HCT116 (cell line): ENCODE data around the gene CD96. TPM values are rescaled to one million over a fixed set of nuclear protein-coding genes. Genes with fewer than 3 reads are reported as not detected.

Experiments used
- ATAC-seq: fragments of 200-7000 bp; cut with Tn5 transposase; 2 replicates; pipeline ENCODE4 v1.9.1; 2020; ENCODE audit warnings: mild to moderate bottlenecking, moderate library complexity
- BruUV-seq: library from RNA; stranded (reverse); fragments of 400-500 nt; replicated peaks from 2 replicates; lab custom pipeline; 2021; lab: Mats Ljungman, UMichigan
- CTCF ChIA-PET: fragments of 300-600 bp; sonication (Branson Sonifier 250); formaldehyde crosslinking; loops from one replicate; lab custom pipeline; 2021; ENCODE audit warnings: antibody characterized with exemption; lab: Charles Lee
- POLR2A ChIA-PET: fragments of 300-600, 350-600 bp; sonication (Branson Sonifier 250); formaldehyde crosslinking; loops from one replicate; lab custom pipeline; 2021; ENCODE audit warnings: antibody characterized with exemption; lab: Charles Lee
- RAD21 ChIA-PET, 2 experiments: fragments of 300-600 bp; sonication (Branson Sonifier 250); formaldehyde crosslinking; loops; one replicate each; lab custom pipeline; 2023; ENCODE audit warnings: low total read pairs in 2 of 2; ENCODE audit not compliant: uncharacterized antibody in 2 of 2, unreplicated experiment in 2 of 2, low non-redundant PET in 1 of 2; lab: Charles Lee
- DNase-seq: peaks from one replicate; pipeline ENCODE4 v3.0.0-alpha.2; 2010; ENCODE audit warnings: low read depth, low spot score
- H2AFZ ChIP-seq: fragments of 200-600 bp; shearing (Covaris generic), sonication (generic); 2 replicates; pipeline ENCODE4 v1.6.1; 2017; ENCODE audit warnings: low read depth, mixed run types, mixed read lengths, antibody characterized with exemption, low read length; ENCODE audit not compliant: poor library complexity, severe bottlenecking
- H3K27ac ChIP-seq: 2 replicates; pipeline ENCODE4 v1.5.1; 2012; ENCODE audit warnings: low read depth, low read length
- H3K27me3 ChIP-seq: fragments of 200-600 bp; sonication (generic); 2 replicates; pipeline ENCODE4 v1.6.1; 2016; ENCODE audit warnings: mixed run types, low read length, mixed read lengths; ENCODE audit not compliant: insufficient read depth
- H3K36me3 ChIP-seq, 2 experiments: fragments of 200-500 bp in 1 of 2; fragments of 200-600 bp in 1 of 2; sonication (Bioruptor generic) in 1 of 2; sonication (generic) in 1 of 2; 2 replicates each; pipeline versions ENCODE4 v1.5.1 to v1.6.1; 2014 to 2016; ENCODE audit warnings: low read length in 2 of 2, inconsistent platforms in 1 of 2, mixed read lengths in 1 of 2, mixed run types in 1 of 2; ENCODE audit not compliant: insufficient read depth in 2 of 2, control insufficient read depth in 1 of 2
- H3K4me1 ChIP-seq, 2 experiments: fragments of 200-600 bp in 1 of 2; sonication (generic) in 1 of 2; 2 replicates each; pipeline versions ENCODE4 v1.5.1 to v1.6.1; 2012 to 2017; ENCODE audit warnings: low read length in 2 of 2, inconsistent platforms in 1 of 2, mild to moderate bottlenecking in 1 of 2, mixed read lengths in 1 of 2, mixed run types in 1 of 2, moderate library complexity in 1 of 2; ENCODE audit not compliant: insufficient read depth in 2 of 2, control insufficient read depth in 1 of 2
- H3K4me2 ChIP-seq: fragments of 200-600 bp; sonication (generic); 2 replicates; pipeline ENCODE4 v1.6.1; 2017; ENCODE audit warnings: mixed run types, low read length, mixed read lengths
- H3K4me3 ChIP-seq, 2 experiments: fragments of 200-600 bp in 1 of 2; sonication (generic) in 1 of 2; replicated peaks in 1 of 2; 2 replicates each; pipeline ENCODE4 v1.5.1; 2011 to 2016; ENCODE audit warnings: low read length in 2 of 2, control low read depth in 1 of 2, low read depth in 1 of 2, mild to moderate bottlenecking in 1 of 2, mixed read lengths in 1 of 2, mixed run types in 1 of 2
- H3K79me2 ChIP-seq: fragments of 200-600 bp; sonication (generic); 2 replicates; pipeline ENCODE4 v1.6.1; 2017; ENCODE audit warnings: mild to moderate bottlenecking, mixed run types, low read length, moderate library complexity, mixed read lengths; ENCODE audit not compliant: insufficient read depth
- H3K9ac ChIP-seq: fragments of 200-600 bp; sonication (generic); 2 replicates; pipeline ENCODE4 v1.6.1; 2016; ENCODE audit warnings: low read length, mixed read lengths
- H3K9me2 ChIP-seq: fragments of 200-600 bp; sonication (generic), shearing (Covaris generic); 2 replicates; pipeline ENCODE4 v1.6.1; 2017; ENCODE audit warnings: mixed run types, mild to moderate bottlenecking, moderate library complexity; ENCODE audit not compliant: insufficient read depth
- H3K9me3 ChIP-seq, 2 experiments: fragments of 200-500 bp in 1 of 2; fragments of 200-600 bp in 1 of 2; sonication (Bioruptor generic) in 1 of 2; sonication (generic) in 1 of 2; 2 replicates each; pipeline ENCODE4 v1.6.1; 2014 to 2017; ENCODE audit warnings: low read length in 2 of 2, mixed read lengths in 2 of 2, inconsistent platforms in 1 of 2, low read depth in 1 of 2, mild to moderate bottlenecking in 1 of 2, mixed run types in 1 of 2, moderate library complexity in 1 of 2; ENCODE audit not compliant: control insufficient read depth in 1 of 2, insufficient read depth in 1 of 2
- H4K20me1 ChIP-seq: fragments of 200-600 bp; sonication (generic), shearing (Covaris generic); 2 replicates; pipeline ENCODE4 v1.6.1; 2017; ENCODE audit warnings: mixed run types, mild to moderate bottlenecking, moderate library complexity; ENCODE audit not compliant: insufficient read depth
- ATF3 ChIP-seq: IDR thresholded peaks from 2 replicates; pipeline ENCODE4 v1.6.1; 2012
- CBX3 ChIP-seq: IDR thresholded peaks from 2 replicates; pipeline ENCODE4 v1.6.1; 2012; ENCODE audit warnings: low read depth
- CEBPB ChIP-seq: IDR thresholded peaks from 2 replicates; pipeline ENCODE4 v1.6.1; 2012; ENCODE audit warnings: low read depth
- CTCF ChIP-seq, 3 experiments: fragments of 200-600 bp in 1 of 3; sonication (generic) in 1 of 3; IDR thresholded peaks in 2 of 3; conservative IDR thresholded peaks in 1 of 3; 2 replicates each; pipeline ENCODE4 v1.5.1; 2012 to 2017; ENCODE audit warnings: low read depth in 2 of 3, low read length in 2 of 3, antibody characterized with exemption in 1 of 3, borderline replicate concordance in 1 of 3, control low read depth in 1 of 3, mild to moderate bottlenecking in 1 of 3, mixed read lengths in 1 of 3, mixed run types in 1 of 3, moderate library complexity in 1 of 3; ENCODE audit not compliant: insufficient read depth in 1 of 3
- EGR1 ChIP-seq: IDR thresholded peaks from 2 replicates; pipeline ENCODE4 v1.6.1; 2012; ENCODE audit warnings: low read depth
- ELF1 ChIP-seq: IDR thresholded peaks from 2 replicates; pipeline ENCODE4 v1.6.1; 2012; ENCODE audit warnings: low read depth, borderline replicate concordance
- EZH2 ChIP-seq: fragments of 200-600 bp; sonication (generic); IDR thresholded peaks from 2 replicates; pipeline ENCODE4 v1.6.1; 2017; ENCODE audit warnings: antibody characterized with exemption, mixed run types
- EZH2phosphoT487 ChIP-seq: fragments of 200-600 bp; IDR thresholded peaks from 2 replicates; pipeline ENCODE4 v1.6.1; 2018; ENCODE audit warnings: antibody characterized with exemption, borderline replicate concordance
- FOSL1 ChIP-seq: IDR thresholded peaks from 2 replicates; pipeline ENCODE4 v1.6.1; 2012; ENCODE audit warnings: low read depth
- JUND ChIP-seq: IDR thresholded peaks from 2 replicates; pipeline ENCODE4 v1.6.1; 2012
- POLR2A ChIP-seq: IDR thresholded peaks from 2 replicates; pipeline ENCODE4 v1.7.0; 2011; ENCODE audit warnings: borderline replicate concordance; ENCODE audit not compliant: insufficient read depth, insufficient read length; ENCODE audit errors: extremely low read depth
- POLR2AphosphoS5 ChIP-seq: IDR thresholded peaks from 2 replicates; pipeline ENCODE4 v1.6.1; 2011; ENCODE audit warnings: mild to moderate bottlenecking, low read depth, low read length, moderate library complexity
- RAD21 ChIP-seq: IDR thresholded peaks from 2 replicates; pipeline ENCODE4 v1.6.1; 2012; ENCODE audit warnings: low read depth, mild to moderate bottlenecking
- REST ChIP-seq: IDR thresholded peaks from 2 replicates; pipeline ENCODE4 v1.6.1; 2012; ENCODE audit warnings: low read depth
- SIN3A ChIP-seq: IDR thresholded peaks from 2 replicates; pipeline ENCODE4 v1.6.1; 2012; ENCODE audit warnings: low read depth
- SRF ChIP-seq: IDR thresholded peaks from 2 replicates; pipeline ENCODE4 v1.6.1; 2012; ENCODE audit warnings: low read depth
- TCF7L2 ChIP-seq: IDR thresholded peaks from 2 replicates; pipeline ENCODE4 v1.7.0; 2011; ENCODE audit warnings: borderline replicate concordance, inconsistent platforms; ENCODE audit not compliant: insufficient read depth, insufficient read length; ENCODE audit errors: extremely low read depth
- ZBTB33 ChIP-seq: IDR thresholded peaks from 2 replicates; pipeline ENCODE4 v1.6.1; 2011; ENCODE audit warnings: mild to moderate bottlenecking, low read length, moderate library complexity; ENCODE audit not compliant: insufficient replicate concordance; ENCODE audit errors: extremely low read depth
- ZFX ChIP-seq: fragments of 450-650 bp; IDR thresholded peaks from 2 replicates; pipeline ENCODE4 v1.6.1; 2017
- ZNF274 ChIP-seq: fragments of 200-500 bp; sonication (Bioruptor generic); IDR thresholded peaks from 2 replicates; pipeline ENCODE4 v1.6.1; 2014; ENCODE audit warnings: mild to moderate bottlenecking, low read depth, low read length, inconsistent platforms
- intact Hi-C: fragments of 100-400 bp; cut with micrococcal nuclease; formaldehyde crosslinking; loops from 2 replicates; pipeline ENCODE4 v1.10.0; 2022
- total RNA-seq: library from RNA; stranded (reverse); gene quantifications from one replicate; pipeline ENCODE4 v1.2.1, GENCODE V29; 2021; ENCODE audit not compliant: unreplicated experiment

Gene CD96
- total RNA-seq, 1 experiment from 2014 or later: 0.42 TPM

GRCh38 chr3:111615880-111616279, 73.9 kb downstream of the CD96 start:
- Histone ChIP-seq H2AFZ (no peak overlapping the region), H3K9ac (no peak overlapping the region), H3K36me3 (no peaks in the 10 kb centered on the region), H4K20me1 (no peaks in the 10 kb centered on the region), H3K4me1 (peaks cover 0 to 32% of the 10 kb centered on the region in 2 experiments; a peak in 2 of 4 replicates), H3K79me2 (no peaks in the 10 kb centered on the region), H3K9me2 (no peaks in the 10 kb centered on the region), H3K9me3 (peaks cover 0 to 14% of the 10 kb centered on the region in 2 experiments; a peak in 1 of 4 replicates), H3K27me3 (no peaks in the 10 kb centered on the region), H3K4me2 (no peak overlapping the region), H3K27ac (no peak overlapping the region), H3K4me3 (no peak overlapping the region)
- RAD21 ChIA-PET: no interaction called here
- POLR2A ChIA-PET: no interaction called here
- CTCF ChIA-PET: no interaction called here
- TF ChIP-seq ZNF274: no peak
- no peak for TF ChIP-seq CBX3
- TF ChIP-seq JUND: no peak
- no peak for TF ChIP-seq EZH2
- no peak for TF ChIP-seq FOSL1
- TF ChIP-seq SIN3A: no peak
- no peak for TF ChIP-seq POLR2A
- no peak for TF ChIP-seq CEBPB
- no peak for TF ChIP-seq POLR2AphosphoS5
- TF ChIP-seq ZBTB33: no peak
- no peak for TF ChIP-seq REST
- TF ChIP-seq ELF1: no peak
- TF ChIP-seq ZFX: no peak
- no peak for TF ChIP-seq EGR1
- no peak for TF ChIP-seq CTCF (IDR thresholded peaks at IDR 0.05 in 2 of 3, conservative IDR thresholded peaks at IDR 0.05 in 1 of 3; ENCODE audit: borderline replicate concordance in 1 of 3, insufficient read depth in 1 of 3, low read depth in 2 of 3, low read length in 2 of 3)
- TF ChIP-seq SRF: no peak
- TF ChIP-seq EZH2phosphoT487: no peak
- TF ChIP-seq RAD21: no peak
- no peak for TF ChIP-seq TCF7L2
- TF ChIP-seq ATF3: no peak
- no TSS peak for BruUV-seq
- DNase-seq (no peak), ATAC-seq (no peak)
- intact Hi-C loops: no loop called here
